HG02642 (cell line): ENCODE results near the gene WDR37.
"Not testable (repeated sequence)": the region's sequence is repeated elsewhere in the genome, so short reads cannot be mapped to it uniquely, and the experiment has no call there.

Source experiments
- ATAC-seq: cut with Tn5 transposase; IDR thresholded peaks from one replicate; pipeline ENCODE4 v1.9.1; 2021; ENCODE audit warnings: mild to moderate bottlenecking; ENCODE audit not compliant: unreplicated experiment, poor library complexity

The WDR37 gene

DNA sequence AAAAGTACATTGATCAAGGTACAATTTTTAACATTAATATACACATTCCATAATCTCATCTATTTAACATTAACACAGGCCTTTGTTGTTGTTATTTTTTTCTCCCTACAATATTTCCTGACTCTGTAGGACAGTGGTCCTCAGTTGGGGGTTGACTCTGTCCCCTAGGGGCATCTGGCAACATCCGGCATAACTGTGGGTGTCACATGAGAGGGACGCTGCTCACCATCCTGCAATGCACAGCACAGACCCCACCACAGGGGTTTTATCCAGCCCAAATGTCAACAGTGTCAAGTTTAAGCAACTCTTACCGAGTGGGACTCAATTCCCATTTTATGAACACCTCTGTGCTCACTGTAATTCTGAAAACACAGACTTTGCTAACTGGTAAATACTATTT, 16.1 kb upstream of the WDR37 start:
- no peak for ATAC-seq

DNA sequence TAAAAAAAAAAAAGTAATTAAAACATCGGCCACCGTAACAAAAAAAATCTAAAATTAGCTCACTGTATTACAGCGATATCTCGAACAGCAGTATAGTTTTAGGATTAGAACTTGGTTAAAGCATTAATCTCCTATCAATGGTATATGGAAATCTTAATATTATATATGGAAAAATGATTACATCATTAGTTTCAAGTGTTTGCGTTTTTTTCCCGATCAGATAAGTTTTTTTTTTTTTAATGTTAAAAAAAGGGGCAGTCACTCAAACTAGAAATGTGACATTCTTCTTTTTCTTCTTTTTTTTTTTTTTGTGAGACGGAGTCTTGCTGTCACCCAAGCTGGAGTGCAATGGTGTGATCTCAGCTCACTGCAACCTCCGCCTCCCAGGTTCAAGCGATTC, 14.7 kb upstream of the WDR37 start:
- ATAC-seq, result no peak

DNA sequence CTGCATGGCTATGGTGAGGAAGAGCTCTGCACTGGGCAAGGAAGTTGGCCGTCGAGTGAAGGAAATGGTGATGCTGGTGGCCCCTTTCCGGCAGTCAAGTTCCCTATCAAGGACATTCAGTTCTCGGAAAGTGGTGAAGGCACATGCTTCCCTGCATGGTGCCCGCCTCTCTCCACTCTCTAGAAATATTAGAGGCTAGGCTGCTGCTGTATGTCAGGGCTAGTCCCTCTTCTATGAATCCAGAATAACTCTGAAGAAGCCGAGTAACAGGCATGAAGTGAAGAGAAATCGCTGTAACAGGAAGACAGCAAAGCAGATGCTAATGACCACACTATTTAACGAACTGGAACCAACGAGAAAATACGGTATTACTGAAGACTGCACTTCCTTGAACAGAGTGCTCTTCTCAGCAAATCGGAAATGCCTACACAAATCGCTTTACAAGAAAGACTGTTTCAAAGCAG, 12.6 kb upstream of the WDR37 start:
- ATAC-seq, result peak; percentile 47

DNA sequence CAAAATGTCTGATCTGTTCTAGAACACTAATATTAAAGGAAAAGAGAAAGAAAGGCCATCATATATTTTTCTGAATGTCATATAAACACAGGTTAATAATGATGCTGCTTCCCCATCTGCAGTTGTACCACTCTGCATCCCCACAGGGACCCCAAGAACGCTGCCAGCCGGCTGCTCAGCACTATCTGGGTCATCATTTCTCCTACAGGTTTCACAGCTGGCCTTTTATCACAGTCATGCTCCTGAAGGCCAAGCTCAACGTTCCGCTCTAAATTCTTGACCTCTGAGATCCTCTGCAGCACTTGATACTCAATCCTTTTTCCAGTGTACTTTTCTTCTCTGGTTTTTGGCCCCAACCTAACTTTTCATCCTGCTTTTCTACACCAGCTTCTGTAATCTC, 12.0 kb upstream of the WDR37 start:
- no peak for ATAC-seq

DNA sequence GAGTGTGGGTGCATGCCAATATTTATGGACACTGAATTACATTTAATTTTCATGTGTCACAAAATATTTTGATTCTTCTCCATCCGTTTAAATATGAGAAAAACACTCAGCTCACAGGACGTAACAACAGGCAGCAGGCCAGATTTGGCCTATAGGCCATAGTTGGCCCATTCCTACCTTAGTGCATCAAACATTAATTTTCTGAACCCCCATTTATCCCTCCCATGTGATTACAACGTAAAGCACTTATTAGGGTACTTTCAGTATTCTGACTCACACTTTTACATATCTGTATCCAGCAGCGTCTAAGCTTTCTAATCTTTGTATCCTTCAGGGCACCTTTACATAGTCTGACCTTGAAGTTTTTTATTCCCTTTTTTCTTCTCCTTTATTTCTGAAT, 11.2 kb upstream of the WDR37 start:
- no peak for ATAC-seq

DNA sequence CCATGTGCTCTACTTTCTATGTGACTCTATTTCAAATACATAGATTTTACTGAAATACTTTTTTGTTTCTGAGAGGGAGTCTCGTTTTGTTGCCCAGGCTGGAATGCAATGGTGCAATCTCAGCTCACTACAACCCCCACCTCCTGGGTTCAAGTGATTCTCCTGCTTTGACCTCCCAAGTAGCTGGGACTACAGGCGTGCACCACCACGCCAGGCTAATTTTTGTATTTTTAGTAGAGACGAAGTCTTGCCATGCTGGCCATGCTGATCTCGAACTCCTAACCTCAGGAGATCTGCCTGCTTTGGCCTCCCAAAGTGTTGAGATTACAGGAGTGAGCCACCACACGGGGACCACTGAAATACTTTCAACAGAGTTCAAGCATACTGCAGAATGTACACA, 10.8 kb upstream of the WDR37 start:
- ATAC-seq, result no peak

DNA sequence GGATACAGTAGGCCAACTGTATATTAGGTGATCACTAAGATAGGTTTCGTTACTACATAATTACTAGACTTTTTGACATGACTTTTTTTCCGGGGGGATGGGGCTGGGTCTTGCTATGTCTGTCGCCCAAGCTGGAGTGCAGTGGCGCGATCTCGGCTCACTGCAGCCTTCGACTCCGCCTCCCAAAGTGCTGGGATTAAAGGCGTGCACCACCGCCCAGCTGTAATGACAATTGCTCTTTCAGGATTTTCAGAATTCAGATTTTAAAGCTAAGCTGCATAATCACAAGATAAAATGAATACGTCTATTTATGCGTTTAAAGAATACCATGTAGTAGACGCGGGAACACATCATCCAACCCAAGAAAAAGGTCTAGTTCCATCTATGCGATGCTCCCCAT, 8.2 kb upstream of the WDR37 start:
- ATAC-seq, result no peak

DNA sequence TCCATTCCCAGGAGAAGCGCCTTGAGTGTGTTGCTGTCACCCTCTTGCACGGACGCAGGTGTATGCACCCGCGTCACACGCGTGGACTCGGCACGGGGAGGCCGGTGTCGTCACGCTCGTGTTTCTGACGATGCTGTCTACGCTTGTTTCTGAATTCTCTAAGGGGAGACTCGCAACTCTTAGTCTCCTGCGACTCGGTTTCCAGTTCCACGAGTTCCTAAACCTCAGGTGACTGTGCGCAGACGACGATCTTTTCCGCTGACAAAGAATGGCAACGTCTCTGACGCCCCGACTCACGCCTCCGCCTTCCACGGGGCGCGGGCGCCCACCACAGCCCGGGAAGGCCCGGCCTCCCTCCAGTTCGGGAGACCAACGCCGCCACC, 7.8 kb upstream of the WDR37 start:
- peak; percentile 2 for ATAC-seq

DNA sequence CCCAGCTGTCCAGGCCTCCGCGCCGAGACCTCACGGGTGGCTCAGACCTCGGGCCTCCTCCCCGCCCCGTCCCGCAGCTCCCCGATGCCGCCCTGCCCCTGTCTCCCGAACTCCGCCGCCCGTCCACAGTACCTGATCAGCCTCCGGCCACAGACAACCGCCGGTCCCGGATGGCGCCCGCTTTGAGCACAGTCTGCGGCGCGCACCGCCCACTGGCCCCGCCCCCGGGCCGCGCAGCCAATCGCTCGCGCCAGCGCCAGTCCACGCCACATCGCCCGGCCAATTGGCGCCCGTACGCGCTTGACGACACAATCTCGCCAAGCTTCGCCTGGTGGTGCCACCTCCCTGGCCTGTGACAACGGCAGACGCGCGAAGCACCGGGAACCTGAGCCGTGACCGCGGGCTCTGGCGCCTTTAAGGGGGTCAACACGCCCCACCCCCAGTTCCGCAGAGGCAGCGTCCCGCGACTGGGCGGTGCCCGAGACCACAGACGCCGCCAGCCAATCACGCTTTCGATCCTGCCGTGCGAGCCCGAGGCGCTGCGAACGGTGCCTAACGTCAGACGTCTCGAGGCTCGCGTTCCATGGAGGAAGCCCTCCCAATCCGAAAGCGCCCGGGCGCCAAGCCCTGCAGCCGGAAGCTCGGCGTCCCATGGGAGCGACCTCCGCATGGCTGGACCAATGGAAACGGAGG, 7.3 kb upstream of the WDR37 start, which contains the start of gene IDI1:
IDI1 (minus strand) TSS at position 388 of the 693 bp plus-strand sequence; CDS start at position 272, 116 bp downstream.
- peak; percentile 85 for ATAC-seq

DNA sequence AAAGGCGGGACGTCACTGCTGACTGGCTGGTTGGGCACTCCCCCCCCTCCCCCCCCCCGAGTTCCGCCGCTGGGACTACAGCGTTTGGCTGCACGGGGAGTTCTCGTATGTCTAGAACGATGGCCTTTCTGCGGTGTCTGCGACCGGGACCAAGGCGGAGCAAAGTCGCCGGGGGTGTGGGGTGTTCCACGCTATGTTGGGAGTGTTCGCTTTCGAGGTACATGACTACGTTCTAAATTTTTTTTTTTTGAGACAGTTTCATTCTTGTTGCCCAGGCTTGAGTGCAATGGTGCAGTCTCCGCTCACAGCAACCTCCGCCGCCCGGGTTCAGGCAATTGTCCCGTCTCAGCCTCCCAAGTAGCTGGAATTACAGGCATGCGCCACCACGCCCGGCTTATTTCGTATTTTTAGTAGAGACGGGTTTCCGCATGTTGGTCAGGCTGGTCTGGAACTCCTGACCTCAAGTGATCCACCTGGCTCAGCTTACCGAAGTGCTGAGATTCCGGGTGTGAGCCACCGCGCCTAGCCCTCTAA, 6.7 kb upstream of the WDR37 start:
- no peak for ATAC-seq

DNA sequence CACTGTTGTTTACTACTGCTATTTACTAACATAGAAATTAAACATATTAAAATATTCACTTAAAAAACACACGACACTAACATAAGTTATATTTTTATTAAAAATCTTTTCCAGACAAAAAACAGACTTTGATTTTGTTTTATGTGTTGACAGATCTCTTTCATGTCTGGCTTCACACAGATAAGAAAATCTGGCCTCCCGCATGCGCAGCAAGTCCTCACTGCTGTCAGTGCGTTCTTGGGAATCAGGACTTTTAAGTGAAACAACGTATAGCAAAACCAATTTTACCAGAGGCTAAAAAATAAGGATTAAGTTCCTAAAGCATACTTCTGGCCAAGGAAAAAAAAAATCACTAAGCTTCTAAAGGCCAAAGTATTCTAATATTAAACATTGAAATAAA, 6.0 kb upstream of the WDR37 start:
- ATAC-seq, result no peak

DNA sequence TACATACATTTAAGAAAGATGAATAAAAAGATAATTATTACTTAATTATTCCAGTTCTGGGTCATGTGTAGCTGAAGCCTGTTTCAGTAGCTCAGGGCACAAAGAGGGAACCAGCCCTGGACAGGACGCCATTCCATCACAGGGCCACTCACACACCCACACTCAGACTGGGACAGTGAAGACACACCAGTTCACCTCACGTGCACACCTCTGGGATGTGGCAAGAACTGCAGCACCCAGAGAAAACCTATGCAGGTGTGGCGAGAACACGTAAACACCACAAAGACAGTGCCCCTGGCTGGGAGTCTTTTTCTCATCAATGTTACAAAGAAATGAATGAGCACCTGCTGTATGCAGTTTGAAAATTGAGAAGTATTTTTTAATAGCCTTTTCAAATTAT, 5.6 kb upstream of the WDR37 start:
- ATAC-seq, result no peak

DNA sequence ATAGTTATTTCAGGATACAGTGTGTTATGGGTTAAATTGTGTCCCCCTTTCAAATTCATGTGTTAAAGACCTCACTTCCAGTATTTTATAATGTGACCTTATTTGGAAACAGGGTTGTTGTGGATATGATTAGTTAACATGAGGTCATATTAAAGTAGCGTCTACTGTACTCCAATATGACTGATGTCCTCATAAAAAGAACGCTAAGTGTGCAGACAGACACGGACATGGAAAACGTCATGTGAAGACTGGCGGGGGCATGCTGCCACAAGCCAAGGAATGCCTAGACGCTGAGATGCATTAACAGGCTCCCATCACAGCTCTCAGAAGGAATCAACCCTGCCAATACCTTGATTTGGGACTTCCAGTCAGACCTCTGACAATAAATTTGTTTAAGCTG, 1.5 kb upstream of the WDR37 start:
- ATAC-seq, result no peak

DNA sequence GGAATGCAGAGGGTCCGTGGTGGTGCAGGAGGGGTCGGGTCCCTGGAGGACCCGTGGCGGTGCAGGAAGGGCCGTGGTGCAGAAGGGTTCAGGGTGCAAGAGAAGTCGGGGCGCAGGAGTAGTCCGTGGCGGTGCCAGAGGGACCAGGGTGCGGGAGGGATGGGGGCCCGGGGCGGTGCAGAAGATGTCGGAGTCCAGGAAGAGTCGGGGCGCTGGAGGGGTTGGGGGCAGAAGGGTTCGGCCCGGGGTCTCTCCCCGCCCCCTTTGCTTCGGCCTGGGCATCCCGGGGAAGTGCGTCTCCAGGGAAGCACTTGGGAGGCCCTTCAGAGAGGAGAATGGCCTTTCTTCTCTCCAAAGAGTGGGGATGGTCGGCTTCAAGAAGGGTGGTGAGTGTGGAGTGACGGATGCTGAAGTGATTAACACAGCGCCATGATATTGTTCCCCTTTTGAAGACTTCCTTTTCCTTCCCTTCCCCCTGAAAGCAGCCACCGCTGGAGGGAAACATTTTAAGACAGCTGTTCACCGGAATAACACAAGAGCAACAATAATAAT, 997 bp downstream of the WDR37 start:
- no peak for ATAC-seq

DNA sequence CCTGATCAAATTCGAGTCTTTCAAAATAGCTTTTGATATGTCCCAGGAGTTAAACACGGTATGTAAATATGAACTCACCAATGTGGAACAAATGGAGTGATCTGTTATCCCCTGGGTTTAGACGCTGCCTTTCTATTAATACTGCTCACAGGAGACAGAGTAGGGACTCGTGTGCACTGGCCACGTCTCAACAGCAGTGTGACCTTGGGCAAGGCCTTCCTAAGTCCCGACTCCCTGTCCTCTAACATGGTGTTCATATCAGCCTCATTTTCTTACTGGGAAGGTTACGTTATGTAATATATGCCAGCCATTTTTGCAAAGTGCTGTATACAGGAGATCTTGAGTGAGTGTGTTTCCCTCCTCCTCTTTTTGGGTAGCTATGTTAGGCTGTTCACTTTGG, 1.8 kb downstream of the WDR37 start:
- ATAC-seq, result no peak

DNA sequence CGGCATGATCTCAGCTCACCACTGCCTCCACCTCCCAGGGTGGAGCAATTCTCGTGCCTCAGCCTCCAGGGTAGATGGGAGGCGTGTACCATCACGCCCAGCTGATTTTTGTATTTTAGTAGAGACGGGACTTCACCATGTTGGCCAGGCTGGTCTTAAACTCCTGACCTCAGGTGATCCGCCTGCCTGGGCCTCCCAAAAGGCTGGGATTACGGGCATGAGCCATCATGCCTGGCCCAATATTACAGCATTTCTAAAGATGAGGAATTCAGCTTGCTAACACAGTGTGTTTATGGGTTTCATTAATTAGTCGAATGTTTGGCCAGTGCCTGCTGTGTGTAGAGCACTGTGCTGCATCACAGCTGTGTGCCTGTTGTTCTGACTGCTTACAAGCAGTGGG, 3.7 kb downstream of the WDR37 start:
- no peak for ATAC-seq

DNA sequence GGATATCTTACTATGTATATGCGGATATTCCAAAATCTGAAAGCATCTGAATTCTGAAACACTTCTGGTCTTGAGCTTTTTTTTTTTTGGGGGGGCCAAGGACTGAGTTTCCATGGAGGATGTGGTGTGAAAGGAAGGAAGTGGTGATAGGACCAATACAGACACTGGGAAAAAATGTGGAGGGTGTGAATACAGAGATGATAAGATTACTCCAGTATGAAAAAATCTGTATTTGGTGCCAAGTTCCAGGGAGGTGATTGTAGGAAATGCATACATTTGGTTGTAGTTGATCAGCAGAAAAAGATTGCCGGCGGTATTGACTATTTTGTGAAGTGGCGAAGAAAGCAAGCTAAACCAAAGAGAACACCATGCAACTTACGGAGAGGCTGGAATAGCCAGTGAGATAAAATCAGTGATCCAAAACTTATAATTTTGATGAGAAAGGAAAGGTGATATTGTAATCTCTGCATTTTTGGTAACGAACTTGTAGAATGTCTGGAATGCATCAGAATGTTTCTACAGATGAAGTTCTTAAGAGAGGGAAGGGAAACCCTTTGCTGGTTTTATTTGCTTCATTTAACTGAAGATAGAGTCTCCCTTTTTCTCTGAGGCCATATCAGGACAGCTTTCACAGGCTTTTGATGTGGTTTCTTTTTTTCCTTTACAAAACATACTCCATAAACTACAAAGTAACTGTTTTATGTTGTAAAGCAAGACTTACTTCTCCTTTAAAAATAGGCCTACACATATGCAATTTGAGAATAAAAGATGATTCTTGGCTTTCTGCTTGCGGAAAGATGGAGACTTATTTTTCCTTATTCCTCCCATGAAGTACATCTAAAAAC, 6.0 kb downstream of the WDR37 start:
- ATAC-seq, result no peak

DNA sequence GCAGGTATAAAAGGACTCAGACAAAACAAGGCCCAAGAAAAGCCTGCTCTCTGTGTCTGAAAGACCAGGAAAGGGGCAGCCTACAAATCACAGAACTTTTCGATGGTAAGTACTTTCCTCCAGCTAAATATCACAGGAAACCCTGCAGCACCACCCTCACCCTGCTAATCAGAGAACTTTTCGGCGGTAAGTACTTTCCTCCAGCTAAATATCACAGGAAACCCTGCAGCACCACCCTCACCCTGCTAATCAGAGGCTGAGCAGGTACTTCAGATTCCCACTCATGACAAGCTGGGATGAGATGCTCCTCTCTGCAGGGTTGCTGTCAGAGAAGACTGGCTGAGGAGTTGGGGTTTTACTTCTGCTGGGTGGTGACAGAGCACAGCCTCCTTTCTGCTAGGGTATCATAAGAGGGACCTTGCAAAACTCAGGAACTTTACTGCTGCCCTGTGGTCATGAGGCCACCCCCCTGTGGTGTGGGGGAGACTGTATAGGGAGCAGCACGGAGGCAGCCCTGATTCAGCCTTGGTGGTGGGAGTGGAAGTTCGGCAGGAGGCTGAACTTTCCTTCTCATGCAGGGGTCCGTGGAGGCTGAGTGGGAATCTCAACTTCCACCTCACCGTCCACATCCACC, 7.2 kb downstream of the WDR37 start:
- no peak for ATAC-seq

DNA sequence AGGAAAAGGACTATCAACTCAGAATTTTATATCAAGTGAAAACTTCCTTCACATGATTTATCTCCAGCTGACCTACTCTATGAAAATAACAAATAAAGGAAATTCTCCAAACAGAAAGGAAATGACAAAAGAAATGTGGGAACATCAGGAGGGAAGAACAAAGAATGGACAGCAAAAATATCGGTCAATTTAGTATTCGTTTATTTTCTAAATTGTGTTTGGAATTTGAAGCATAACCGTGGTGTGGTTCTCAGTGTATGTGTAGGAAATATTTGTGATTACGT, 8.7 kb downstream of the WDR37 start:
- no peak for ATAC-seq

DNA sequence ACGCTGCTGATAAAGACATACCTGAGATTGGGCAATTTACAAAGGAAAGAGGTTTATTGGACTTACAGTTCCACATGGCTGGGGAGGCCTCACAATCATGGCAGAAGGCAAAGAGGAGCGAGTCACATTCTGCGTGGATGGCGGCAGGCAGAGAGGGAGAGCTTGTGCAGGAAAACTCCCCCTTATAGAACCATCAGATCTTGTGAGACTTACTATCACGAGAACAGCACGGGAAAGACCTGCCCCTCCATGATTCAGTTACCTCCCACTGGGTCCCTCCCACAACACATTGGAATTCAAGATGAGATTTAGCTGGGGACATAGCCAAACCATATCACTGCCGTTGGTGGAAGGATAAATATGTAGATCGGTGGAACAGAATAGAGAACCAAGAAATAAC, 10.5 kb downstream of the WDR37 start:
- not testable (repeated sequence) for ATAC-seq
